Endothelial cell of umbilical vein (primary cell): Measurements from ENCODE around the gene OR6T1.

ENCODE experiments used
- CTCF ChIP-seq, 2 donors: IDR thresholded peaks; 1 replicate in 1 of 2; 2 replicates in 1 of 2; pipeline ENCODE4 v1.5.1; 2011; ENCODE audit warnings: low read length in 2 of 2, mild to moderate bottlenecking in 2 of 2, moderate library complexity in 2 of 2, control low read depth in 1 of 2, inconsistent platforms in 1 of 2, low read depth in 1 of 2; ENCODE audit not compliant: insufficient read depth in 1 of 2; ENCODE audit errors: extremely low read depth in 1 of 2
- EZH2 ChIP-seq: IDR thresholded peaks from 2 replicates; pipeline ENCODE4 v1.6.1; 2012; ENCODE audit warnings: borderline replicate concordance, low read depth, mild to moderate bottlenecking, moderate library complexity, low read length, inconsistent platforms; ENCODE audit not compliant: severe bottlenecking
- POLR2AphosphoS5 ChIP-seq: IDR thresholded peaks from 2 replicates; pipeline ENCODE4 v1.6.1; 2012; ENCODE audit warnings: low read depth, mild to moderate bottlenecking, control low read depth, low read length, moderate library complexity; ENCODE audit not compliant: insufficient read depth

- TF ChIP-seq CTCF (IDR thresholded peaks at IDR 0.05; ENCODE audit: extremely low read depth in 1 of 2, insufficient read depth in 1 of 2, low read depth in 1 of 2, low read length in 2 of 2) (no peak), EZH2 (no peak), POLR2AphosphoS5 (no peak)
Measured at GRCh38 chr11:123956752-123957151, 13.1 kb upstream of the OR6T1 start.
